Testis (tissue), 3 donors: ENCODE data around the gene MYO7B. TPM values are rescaled to one million over a fixed set of nuclear protein-coding genes. Genes with fewer than 3 reads are reported as not detected.

Experiments
- DNase-seq: peaks from one replicate; pipeline ENCODE4 v3.0.0-alpha.2; 2019
- H3K27ac ChIP-seq, 2 donors: fragments of 200-600 bp; sonication (generic); one replicate each; pipeline ENCODE4 v1.5.1; 2019
- H3K27me3 ChIP-seq: fragments of 200-600 bp; sonication (generic); one replicate; pipeline ENCODE4 v1.5.1; 2019
- H3K36me3 ChIP-seq: fragments of 200-600 bp; sonication (generic); one replicate; pipeline ENCODE4 v1.5.1; 2017; ENCODE audit warnings: low read depth; ENCODE audit errors: missing control alignments
- H3K4me1 ChIP-seq: fragments of 200-600 bp; sonication (generic); one replicate; pipeline ENCODE4 v1.5.1; 2019
- H3K4me3 ChIP-seq, 2 donors: fragments of 200-600 bp; sonication (generic); one replicate each; pipeline ENCODE4 v1.5.1; 2017 to 2019
- H3K9me3 ChIP-seq: fragments of 200-600 bp; sonication (generic); one replicate; pipeline ENCODE4 v1.5.1; 2017
- CTCF ChIP-seq, 3 experiments: fragments of 450-650 bp in 2 of 3; fragments of 200-600 bp in 1 of 3; sonication (generic) in 1 of 3; IDR thresholded peaks; one replicate each; pipeline ENCODE4 v1.5.1; 2016 to 2019; ENCODE audit warnings: antibody characterized with exemption in 3 of 3, mild to moderate bottlenecking in 2 of 3, moderate library complexity in 1 of 3
- POLR2A ChIP-seq: fragments of 450-650 bp; IDR thresholded peaks from one replicate; pipeline ENCODE4 v1.6.1; 2017; ENCODE audit warnings: antibody characterized with exemption, mild to moderate bottlenecking, moderate library complexity
- WGBS, 2 donors: methylation state at CpG; one replicate each; pipeline ENCODE4 v1.1.5; 2018; 5-methylcytosine and 5-hydroxymethylcytosine counted together
- intact Hi-C: fragments of 100-400 bp; cut with DNase I; formaldehyde crosslinking; loops from one replicate; pipeline ENCODE4 v1.15.1; 2023; ENCODE audit warnings: low total_unique reads
- polyA plus RNA-seq: library from polyadenylated mRNA; stranded (reverse); fragments of 350-450 nt; fragmentation: Illumina TruSeq; extraction: RNeasy Lipid Tissue Mini Kit (QIAGEN cat#74804); gene quantifications from one replicate; pipeline ENCODE4 v1.2.3, GENCODE V29; 2014; ENCODE audit warnings: low read depth, low replicate concordance; ENCODE audit not compliant: insufficient read depth
- total RNA-seq, 2 donors: library from RNA; depleted of rRNA; stranded (reverse); fragments of >200 nt; gene quantifications; one replicate each; pipeline ENCODE4 v1.2.3, GENCODE V29; 2016

MYO7B gene
- total and polyA plus RNA-seq, 3 donors from 2014 or later = 3.6 to 5.6 (median 4.2) TPM

GRCh38 chr2:127590386-127591190 is 55.1 kb downstream of the MYO7B start:
- no peak for DNase-seq

DNA sequence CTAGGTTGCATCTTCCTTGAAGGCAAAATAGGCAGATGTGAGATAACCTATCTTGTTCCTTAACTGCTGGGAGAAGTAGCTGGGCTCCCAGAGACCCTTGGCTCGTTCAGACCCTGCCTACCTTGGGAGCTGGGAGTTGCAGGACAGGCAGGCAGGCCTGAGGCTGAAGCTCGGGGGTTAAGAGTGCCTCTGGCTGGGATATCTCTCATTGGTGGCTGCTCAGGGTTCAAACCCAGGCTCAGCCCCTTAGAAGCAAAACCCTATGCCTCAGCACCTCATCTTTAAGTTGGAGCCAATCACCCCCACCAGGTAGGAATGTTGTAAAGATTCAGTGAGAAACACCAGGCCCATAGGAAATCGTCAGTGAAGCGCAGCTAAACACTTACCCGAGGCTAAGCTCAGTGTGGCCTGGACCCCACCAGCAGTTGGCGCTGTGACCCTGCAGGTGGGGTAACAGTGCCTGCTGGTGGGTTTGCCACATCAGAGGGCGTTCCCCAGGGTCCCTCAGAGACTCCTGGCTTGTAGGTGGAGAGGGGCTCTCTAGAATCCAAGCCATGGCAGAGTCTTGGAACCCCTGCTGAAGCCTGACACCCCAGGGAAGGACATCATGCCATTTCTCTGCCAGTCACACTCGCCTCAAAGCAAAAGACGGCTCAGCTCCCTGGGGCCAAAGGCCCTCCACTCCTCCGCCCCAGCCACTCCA is 55.9 kb downstream of the MYO7B start:
- no peak overlapping the region for H3K27ac ChIP-seq
- intact Hi-C loops = no loop called here
- H3K36me3 ChIP-seq = no peaks in the 10 kb centered on the region
- no peaks in the 10 kb centered on the region for H3K4me1 ChIP-seq
- 58 to 66% methylated on average over 9 to 10 of the region's 10 CpGs for WGBS, 2 donors
- H3K9me3 ChIP-seq = no peaks in the 10 kb centered on the region
- H3K4me3 ChIP-seq = no peak overlapping the region
- DNase-seq = peak; percentile 69
- H3K27me3 ChIP-seq = no peaks in the 10 kb centered on the region
- TF ChIP-seq CTCF (IDR thresholded peaks at IDR 0.05) (peak; percentile 43 to 82 (median 76)), POLR2A (no peak)

More at GRCh38 chr2:127590386-127591190, 55.1 kb downstream of the MYO7B start:
- Histone ChIP-seq H3K27ac (no peak overlapping the region), H3K4me3 (no peak overlapping the region), H3K9me3 (no peaks in the 10 kb centered on the region), H3K36me3 (no peaks in the 10 kb centered on the region), H3K4me1 (no peaks in the 10 kb centered on the region), H3K27me3 (no peaks in the 10 kb centered on the region)
- TF ChIP-seq CTCF (IDR thresholded peaks at IDR 0.05) = no peak
- TF ChIP-seq POLR2A = no peak
- intact Hi-C loops = no loop called here
- WGBS, 2 donors = 85 to 88% methylated on average over 8 of the region's 8 CpGs

- no peak for DNase-seq
- TF ChIP-seq CTCF (IDR thresholded peaks at IDR 0.05) (no peak), POLR2A (no peak)
- H3K27me3 ChIP-seq = no peaks in the 10 kb centered on the region
- intact Hi-C loops = no loop called here
- no peaks in the 10 kb centered on the region for H3K36me3 ChIP-seq
- H3K4me1 ChIP-seq = no peaks in the 10 kb centered on the region
- no peak overlapping the region for H3K27ac ChIP-seq
- H3K4me3 ChIP-seq = peak overlapping the region; percentile 9 to 36
- H3K9me3 ChIP-seq = no peaks in the 10 kb centered on the region
- WGBS, 2 donors = 76 to 77% methylated on average over 5 to 37 of the region's 37 CpGs
These were observed 57.3 kb downstream of the MYO7B start for GRCh38 chr2:127592761-127593227.

GRCh38 chr2:127593228-127594115 is 58.0 kb downstream of the MYO7B start:
- no peaks in the 10 kb centered on the region for H3K9me3 ChIP-seq
- DNase-seq = peak; percentile 14
- peak overlapping the region; percentile 9 to 36 for H3K4me3 ChIP-seq
- intact Hi-C loops = no loop called here
- no peaks in the 10 kb centered on the region for H3K36me3 ChIP-seq
- no peak overlapping the region for H3K27ac ChIP-seq
- H3K27me3 ChIP-seq = no peaks in the 10 kb centered on the region
- TF ChIP-seq POLR2A (no peak), CTCF (IDR thresholded peaks at IDR 0.05) (no peak)
- WGBS, 2 donors = 67 to 76% methylated on average over 17 to 27 of the region's 27 CpGs
- no peaks in the 10 kb centered on the region for H3K4me1 ChIP-seq
